PFSK-1 (cell line): ENCODE data around the gene RSRP1.

Source experiments
- FOXP2 ChIP-seq: optimal IDR thresholded peaks from 2 replicates; pipeline ENCODE3; 2011; ENCODE audit warnings: borderline replicate concordance, control low read depth, inconsistent platforms; ENCODE audit not compliant: insufficient read depth; ENCODE audit errors: extremely low read length, extremely low read depth
- POLR2AphosphoS5 ChIP-seq: IDR thresholded peaks from 2 replicates; pipeline ENCODE4 v1.6.1; 2012; ENCODE audit warnings: low read depth, mild to moderate bottlenecking, control low read depth, low read length, moderate library complexity
- SIN3A ChIP-seq: IDR thresholded peaks from 2 replicates; pipeline ENCODE4 v1.6.1; 2012; ENCODE audit warnings: mild to moderate bottlenecking, low read length, moderate library complexity, borderline replicate concordance; ENCODE audit not compliant: insufficient read depth
- TAF1 ChIP-seq: IDR thresholded peaks from 2 replicates; pipeline ENCODE4 v1.6.1; 2012; ENCODE audit warnings: low read length, control low read depth, borderline replicate concordance; ENCODE audit not compliant: insufficient read depth
- TF ChIP-seq, protein P1 (sequence below), 2 experiments: IDR thresholded peaks; 2 replicates each; pipeline versions ENCODE4 v1.6.1 to v1.8.0; 2011 to 2012; ENCODE audit warnings: low read depth in 2 of 2, low read length in 2 of 2, control low read depth in 1 of 2, inconsistent platforms in 1 of 2, mild to moderate bottlenecking in 1 of 2, moderate library complexity in 1 of 2; ENCODE audit not compliant: insufficient read depth in 1 of 2

The RSRP1 gene

DNA sequence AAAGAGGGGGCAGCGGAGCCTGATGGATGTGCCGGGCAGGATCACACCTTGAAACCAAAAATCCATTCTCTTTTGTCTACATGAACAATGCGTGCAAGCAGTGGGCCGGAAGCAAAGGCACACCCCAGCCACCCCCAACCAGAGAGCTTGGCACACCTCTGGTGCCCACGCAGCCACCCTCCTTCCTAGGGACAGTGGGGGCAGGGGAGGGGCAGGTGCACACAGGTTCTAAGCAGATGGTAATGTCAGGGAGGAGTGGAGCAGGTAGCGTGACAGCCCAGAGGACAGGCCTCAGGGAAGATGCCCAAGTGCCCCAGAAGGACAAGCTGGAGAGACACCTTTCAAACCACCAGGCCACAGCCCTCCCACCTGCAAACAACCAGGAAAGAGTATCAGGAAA, 51.4 kb downstream of the RSRP1 start:
- TF ChIP-seq POLR2AphosphoS5 (no peak), TAF1 (no peak), SIN3A (no peak), FOXP2 (no peak)
- TF ChIP-seq, protein P1, sequence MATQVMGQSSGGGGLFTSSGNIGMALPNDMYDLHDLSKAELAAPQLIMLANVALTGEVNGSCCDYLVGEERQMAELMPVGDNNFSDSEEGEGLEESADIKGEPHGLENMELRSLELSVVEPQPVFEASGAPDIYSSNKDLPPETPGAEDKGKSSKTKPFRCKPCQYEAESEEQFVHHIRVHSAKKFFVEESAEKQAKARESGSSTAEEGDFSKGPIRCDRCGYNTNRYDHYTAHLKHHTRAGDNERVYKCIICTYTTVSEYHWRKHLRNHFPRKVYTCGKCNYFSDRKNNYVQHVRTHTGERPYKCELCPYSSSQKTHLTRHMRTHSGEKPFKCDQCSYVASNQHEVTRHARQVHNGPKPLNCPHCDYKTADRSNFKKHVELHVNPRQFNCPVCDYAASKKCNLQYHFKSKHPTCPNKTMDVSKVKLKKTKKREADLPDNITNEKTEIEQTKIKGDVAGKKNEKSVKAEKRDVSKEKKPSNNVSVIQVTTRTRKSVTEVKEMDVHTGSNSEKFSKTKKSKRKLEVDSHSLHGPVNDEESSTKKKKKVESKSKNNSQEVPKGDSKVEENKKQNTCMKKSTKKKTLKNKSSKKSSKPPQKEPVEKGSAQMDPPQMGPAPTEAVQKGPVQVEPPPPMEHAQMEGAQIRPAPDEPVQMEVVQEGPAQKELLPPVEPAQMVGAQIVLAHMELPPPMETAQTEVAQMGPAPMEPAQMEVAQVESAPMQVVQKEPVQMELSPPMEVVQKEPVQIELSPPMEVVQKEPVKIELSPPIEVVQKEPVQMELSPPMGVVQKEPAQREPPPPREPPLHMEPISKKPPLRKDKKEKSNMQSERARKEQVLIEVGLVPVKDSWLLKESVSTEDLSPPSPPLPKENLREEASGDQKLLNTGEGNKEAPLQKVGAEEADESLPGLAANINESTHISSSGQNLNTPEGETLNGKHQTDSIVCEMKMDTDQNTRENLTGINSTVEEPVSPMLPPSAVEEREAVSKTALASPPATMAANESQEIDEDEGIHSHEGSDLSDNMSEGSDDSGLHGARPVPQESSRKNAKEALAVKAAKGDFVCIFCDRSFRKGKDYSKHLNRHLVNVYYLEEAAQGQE (IDR thresholded peaks at IDR 0.05; ENCODE audit: insufficient read depth in 1 of 2, low read depth in 2 of 2, low read length in 2 of 2): no peak

- TF ChIP-seq, protein P1 (IDR thresholded peaks at IDR 0.05; ENCODE audit: insufficient read depth in 1 of 2, low read depth in 2 of 2, low read length in 2 of 2): no peak
- TF ChIP-seq FOXP2: no peak
- TF ChIP-seq TAF1: no peak
- no peak for TF ChIP-seq SIN3A
- no peak for TF ChIP-seq POLR2AphosphoS5
These were observed 52.7 kb downstream of the RSRP1 start for GRCh38 chr1:25194572-25195020.

GRCh38 chr1:25194054-25194453, 53.2 kb downstream of the RSRP1 start:
- no peak for TF ChIP-seq SIN3A
- no peak for TF ChIP-seq TAF1
- no peak for TF ChIP-seq FOXP2
- TF ChIP-seq POLR2AphosphoS5: no peak
- TF ChIP-seq, protein P1 (IDR thresholded peaks at IDR 0.05; ENCODE audit: insufficient read depth in 1 of 2, low read depth in 2 of 2, low read length in 2 of 2): no peak

GRCh38 chr1:25193229-25193628, 54.0 kb downstream of the RSRP1 start:
- no peak for TF ChIP-seq POLR2AphosphoS5
- TF ChIP-seq SIN3A: no peak
- TF ChIP-seq, protein P1 (IDR thresholded peaks at IDR 0.05; ENCODE audit: insufficient read depth in 1 of 2, low read depth in 2 of 2, low read length in 2 of 2): no peak
- no peak for TF ChIP-seq FOXP2
- no peak for TF ChIP-seq TAF1
